Stimulated activated CD4-positive, alpha-beta T cell treated with anti-CD3 and anti-CD28 coated beads, Interleukin-4, amount 100 ng/mL, for 4 hours (primary cell): Measurements from ENCODE around the gene CFAP90.

Source experiments
- DNase-seq, 2 experiments: peaks; one replicate each; pipeline ENCODE4 v3.0.0-alpha.2; 2020

CFAP90 gene

DNA sequence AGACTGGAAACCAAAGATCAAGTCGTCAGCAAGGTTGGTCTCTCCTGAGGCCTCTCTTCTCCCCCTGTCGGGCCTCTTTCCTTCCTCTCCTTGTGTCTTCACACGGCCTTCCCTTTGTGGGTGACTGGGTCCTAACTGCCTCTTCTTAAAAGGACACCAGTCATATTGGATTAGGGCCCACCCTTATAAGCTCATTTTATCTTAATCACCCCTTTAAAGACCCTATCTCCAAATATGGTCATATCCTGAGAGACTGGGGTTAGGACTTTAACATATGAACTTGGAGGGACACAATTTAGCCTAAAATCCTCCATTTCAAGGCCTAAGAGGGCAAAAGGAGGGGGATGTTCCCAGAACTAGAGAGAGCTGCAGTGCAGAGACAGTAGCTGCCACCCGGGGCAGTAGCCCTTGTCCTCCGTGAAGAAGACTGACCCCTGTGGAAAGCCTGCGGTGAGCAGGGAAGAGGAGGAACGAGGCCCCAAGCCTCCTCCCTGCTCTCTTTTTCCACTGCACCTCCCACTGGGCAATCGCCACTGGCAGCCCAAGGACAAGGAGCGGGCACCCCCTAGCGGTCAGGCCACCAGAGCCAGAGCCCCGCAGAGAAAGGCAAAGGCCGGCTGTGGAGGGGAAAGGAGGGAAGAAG lies 34.9 kb downstream of the CFAP90 start:
- DNase-seq, result peak; percentile 35 to 65

DNA sequence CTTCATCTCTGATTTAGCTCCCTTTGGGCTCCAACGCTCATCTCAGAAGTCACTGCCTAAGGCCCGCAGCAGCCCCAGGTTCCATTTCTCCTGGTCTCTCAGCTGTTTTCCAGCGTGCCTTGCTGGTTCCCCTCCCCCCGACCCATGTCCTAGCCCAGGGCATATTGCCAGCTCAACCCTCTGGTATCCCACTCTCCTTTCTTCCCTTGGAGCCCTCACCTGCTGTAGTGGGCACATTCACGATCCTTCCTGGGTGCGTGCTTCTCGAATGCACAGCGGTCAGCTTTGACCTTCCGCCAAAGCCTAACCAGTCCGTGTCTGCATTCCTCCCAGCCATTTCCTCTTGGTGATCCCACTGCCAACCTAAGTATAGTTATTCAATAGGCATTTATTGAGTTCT lies 36.1 kb downstream of the CFAP90 start:
- no peak for DNase-seq

DNA sequence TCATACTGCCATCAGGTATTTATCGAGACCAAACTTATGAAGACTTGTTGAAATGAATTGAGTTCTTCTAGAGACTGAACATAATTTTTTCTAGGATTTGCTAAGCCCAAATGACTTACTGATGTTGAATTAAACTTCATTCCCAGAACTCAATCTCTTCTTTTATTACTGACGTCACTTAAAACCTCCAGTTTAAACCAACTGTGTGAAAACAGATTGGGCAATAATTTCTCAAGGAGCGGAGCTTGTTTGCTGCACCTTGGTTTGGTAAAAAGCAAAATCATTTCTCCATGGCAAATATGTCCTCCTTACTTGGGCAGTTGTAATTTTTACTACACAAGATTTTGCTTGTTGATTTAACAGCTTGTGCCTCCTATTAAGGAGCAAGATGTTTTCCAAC lies 37.4 kb downstream of the CFAP90 start:
- no peak for DNase-seq

DNA sequence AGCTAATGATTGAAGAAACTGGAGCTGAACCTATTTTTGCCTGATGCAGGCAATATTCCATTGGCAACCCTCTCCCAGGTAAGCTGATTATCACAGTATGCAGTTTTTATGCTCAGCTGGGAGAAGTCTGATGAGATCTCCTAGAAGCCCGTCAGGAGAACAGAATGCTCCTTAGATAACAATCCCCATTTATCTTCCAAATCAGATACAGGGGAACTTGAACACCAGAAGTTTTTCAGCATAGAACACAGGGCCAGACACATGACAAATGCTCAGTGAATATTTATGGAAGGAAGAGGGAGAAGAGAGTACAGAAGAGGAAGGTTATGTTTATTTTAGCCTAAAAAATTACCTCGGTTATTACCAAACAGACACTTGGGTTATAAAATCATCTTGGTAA lies 37.9 kb downstream of the CFAP90 start:
- no peak for DNase-seq

DNA sequence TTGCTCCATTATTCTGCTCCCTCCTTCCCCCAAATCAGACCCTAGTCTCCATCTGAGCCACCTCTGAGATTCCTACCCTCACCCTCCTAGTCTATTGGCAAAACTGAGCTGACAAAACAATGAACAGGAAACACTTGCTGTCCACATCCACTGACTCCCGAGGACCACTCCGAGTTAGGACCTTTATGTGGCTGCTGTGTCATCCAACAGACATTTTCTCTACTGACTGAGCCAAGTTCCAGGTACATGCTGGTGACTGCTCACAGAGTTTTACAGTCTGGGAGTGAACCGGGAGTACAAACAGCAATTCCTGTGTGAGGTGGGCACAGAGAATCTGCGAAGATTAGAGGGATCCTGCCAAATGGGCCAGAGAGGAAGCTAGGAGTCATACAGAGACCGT lies 39.2 kb downstream of the CFAP90 start:
- DNase-seq, result no peak

DNA sequence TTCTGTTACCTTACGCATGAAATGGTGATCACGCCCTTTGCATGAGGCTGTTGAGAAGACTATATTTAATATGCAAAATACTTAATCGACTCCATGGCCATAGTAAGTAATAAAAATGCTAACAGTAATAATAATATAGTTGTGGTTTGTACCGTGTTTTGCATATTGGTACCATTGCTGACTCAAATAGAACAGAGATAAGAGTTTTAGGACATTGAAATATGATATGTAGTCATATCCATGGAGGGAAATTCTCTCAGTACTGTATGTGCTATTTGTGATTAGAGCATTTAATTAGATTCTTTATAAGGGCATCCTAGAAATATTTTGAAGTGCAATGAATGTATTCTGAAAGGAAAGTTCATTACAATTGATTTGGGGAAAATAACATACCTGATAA lies 41.9 kb downstream of the CFAP90 start:
- DNase-seq, result no peak

DNA sequence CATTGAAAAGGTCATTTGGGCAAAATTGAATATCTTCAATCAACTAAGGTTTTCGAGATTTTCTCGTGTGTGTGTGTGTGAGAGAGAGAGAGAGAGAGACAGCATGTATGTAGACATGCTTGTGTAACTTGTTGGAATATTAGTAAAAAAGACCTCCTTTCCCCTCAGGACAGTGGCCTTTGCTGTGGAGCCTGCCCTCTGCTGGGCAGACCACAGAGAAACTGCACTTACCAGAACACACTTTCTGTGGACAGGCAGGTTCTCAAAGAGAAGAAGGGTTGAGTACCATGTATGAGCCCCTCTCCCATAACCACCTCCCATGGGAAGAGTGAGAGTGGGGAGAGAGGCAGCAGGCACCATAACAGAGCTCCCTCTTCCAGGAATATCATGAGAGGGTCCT lies 45.6 kb downstream of the CFAP90 start:
- no peak for DNase-seq

DNA sequence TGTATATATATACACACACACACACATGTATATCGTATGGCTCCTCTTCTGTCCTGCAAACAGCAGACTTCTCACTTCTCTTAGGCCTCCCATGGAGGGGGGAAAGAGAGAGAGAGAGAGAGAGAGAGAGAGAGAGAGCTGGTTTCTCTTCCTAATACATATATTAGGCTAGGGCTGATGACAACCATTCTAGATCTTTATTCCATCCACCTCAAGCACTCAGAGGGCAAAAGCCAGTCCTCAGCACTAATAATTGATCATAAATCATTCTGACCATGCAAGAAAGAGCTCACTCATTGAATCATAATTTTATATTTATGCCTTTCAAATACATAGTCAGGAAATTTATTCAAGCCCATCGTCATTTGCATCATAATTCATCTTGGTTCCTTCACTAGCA lies 47.0 kb downstream of the CFAP90 start:
- DNase-seq, result no peak

DNA sequence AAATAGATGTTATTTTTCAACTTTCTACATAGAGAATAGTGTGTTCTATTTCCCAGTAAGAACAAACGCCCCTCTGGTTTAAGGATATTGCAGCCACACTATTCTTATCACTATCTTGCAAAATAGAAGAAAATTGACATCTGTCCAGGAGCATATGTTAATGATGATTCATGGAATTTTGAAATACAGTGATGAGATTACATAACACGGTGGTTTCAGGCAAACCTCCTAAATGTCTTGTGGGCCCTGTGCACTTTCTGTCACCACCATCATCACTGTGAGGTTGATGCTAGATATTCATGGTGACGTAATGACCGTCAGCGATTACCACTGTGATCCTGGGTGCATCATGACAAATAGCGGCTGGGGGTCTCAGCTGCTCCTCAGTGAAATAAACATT lies 48.1 kb downstream of the CFAP90 start:
- DNase-seq, result no peak

DNA sequence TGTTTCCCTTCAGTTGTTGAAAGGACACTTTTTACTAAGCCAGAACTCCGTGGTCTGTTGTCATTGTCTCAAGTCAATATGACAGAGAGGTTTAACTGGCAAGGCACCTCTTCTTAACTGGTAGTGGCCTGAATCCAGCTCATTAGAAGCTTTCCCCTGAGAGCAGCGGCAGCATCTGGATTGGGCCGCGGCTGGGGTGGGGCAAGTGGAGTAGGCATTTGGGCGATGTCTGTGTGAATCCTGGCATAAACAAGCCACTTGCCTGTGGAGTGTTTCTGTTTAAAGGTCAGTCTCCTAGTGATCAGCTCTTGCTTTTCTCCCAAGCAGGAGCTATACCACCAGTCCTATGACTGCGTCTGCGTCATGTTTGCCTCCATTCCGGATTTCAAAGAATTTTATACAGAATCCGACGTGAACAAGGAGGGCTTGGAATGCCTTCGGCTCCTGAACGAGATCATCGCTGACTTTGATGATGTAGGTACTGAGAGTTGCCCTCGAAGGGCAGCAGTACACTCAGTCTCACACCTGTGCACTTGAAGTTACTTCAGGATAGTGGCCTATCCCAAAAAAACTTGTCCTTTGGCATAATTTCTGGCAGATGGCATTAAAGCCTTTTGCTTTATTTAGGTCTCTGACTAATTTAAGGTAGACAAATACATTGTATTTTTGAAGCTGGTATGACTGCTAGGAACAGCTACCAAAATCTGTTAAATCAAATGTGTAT lies 48.9 kb downstream of the CFAP90 start:
- no peak for DNase-seq

DNA sequence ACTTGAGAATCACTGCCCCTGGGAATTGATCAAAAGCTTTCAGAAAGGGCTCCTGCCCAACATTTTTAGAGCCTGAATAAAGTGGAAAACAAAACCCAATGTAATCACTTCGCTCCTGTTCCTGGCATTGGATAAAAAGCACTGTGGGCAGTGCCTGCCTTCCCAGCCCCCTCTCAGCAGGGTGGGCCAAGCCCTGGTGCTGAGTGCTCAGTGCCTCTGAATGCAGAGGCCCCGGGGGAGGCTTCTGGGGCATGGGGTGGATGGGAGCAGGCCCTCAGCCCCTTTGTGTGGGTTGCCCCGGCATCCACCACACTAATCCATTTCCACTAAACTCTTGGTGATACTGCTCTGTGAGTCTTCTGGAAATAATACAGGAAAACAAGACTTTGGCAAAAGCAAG lies 55.6 kb downstream of the CFAP90 start:
- no peak for DNase-seq

DNA sequence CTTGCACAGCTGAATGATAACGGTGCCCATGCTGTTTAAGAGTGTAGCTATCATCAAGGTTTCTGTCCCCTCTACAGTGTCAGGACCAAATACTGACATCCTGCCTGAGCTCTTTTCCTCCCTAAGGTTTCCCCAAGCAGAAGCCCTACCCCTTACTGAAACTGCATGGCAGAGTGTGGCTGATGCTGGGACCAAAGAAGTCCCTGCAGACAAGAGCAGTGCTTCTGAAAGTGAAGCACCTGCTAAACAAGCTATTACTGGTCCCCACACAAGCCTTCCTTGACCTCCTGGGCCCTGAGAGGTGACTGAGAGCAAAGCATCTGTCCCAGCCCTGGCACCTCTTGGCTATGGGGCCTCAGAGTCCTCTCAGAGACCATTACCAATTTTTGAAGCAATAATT lies 56.1 kb downstream of the CFAP90 start:
- no peak for DNase-seq

DNA sequence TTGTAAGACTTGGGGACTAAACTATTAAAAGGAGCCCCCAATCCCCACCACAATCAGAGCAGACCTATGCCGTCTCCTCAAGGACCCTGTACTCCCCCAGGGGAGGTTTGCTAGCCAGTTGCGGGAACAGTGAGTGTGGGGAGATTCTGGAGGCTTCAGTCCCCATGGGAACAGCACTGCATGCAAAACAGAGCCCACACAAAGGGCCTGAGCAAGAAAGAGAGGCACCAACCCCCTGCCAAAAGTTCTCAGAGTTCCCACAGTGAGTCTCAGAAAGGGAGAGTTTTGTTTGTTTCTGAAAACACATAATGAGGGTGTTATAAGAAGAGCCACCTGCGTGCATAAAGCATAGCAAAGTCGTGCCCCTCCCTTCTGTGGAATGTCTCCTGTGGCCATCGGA lies 56.6 kb downstream of the CFAP90 start:
- DNase-seq, result no peak

DNA sequence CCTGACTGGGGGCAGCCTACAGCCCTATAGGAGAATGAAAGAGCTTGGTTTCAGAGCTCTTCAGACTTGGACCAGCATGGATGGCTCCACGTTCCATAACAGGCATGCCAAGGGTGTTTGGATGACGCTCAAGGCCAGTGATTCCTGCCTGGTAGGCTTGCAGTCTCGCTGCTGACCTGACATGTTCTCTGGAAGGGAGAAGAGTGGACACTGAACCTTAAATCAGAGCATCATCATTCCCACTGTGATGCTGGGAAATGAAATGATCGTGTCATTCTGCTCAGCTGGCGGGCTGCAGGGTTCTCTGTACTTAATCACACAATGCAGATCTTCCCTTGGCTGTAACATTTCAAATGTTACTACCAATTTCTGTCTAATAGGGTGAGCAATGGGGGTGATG lies 57.0 kb downstream of the CFAP90 start:
- no peak for DNase-seq

DNA sequence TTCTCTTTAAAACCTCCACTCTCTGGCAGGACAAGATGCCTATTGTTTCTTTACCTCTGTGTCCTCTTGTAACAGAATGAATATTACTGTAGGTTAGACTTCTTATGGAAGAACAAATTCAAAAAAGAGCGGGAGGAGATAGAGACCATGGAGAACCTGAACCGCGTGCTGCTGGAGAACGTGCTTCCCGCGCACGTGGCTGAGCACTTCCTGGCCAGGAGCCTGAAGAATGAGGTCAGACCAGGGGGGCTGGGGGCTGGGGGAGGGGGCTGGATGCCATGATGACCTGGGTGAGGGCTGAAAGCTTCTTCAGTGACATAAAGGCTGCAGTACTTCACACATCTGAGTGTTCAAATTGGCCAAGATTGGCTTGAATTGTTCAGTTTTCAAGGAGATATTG lies 61.4 kb downstream of the CFAP90 start:
- no peak for DNase-seq

DNA sequence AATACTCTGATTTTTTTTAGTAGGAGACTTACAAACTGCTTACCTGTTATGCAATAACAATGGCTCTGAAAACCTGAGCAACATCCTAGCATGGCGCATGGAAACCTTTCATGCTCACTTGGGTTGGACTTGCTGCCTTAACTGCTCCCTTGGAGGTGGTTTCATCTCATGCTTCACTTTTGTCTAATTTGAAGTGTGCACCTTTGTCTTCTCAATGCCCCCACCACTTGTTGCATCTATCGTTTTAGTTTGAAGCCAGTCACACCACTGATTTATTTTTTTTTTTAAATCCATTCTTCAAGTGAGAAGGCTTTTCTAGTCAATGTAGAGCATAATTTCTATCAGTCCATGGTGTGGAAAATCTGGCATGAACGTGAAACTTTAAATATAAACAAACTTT lies 63.2 kb downstream of the CFAP90 start:
- DNase-seq, result no peak

DNA sequence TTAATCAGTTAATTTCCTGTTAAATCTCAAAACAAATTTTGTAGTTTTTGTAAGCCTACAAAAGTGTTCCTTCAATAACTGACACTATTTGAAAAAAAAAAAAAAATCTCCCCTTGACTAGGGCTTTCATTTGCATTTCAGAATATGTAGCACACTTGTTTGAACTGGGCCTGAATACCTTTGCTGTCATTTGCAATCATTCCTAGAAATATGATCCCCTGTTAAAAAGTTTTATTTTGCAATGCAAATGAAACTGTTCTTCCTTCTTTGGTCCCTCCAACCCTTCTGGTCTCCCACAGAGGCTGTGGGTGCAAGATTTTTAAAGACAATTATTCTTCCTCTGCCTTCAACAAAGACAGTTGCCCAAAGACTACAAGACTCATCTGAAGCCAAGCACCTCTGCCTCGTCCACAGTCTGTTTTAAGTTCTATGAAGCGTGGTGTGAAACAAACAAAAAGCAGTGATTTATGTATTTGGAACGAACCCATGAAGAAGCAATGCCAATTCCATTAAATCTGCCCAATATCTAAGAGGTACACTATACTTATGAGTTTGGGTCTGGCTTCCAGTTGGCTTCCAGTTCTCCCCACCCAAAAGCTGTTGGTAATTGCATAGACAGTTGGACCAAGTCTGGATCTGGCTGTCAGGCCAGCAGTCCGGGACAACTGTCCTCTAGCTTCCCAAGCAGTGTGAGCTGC lies 66.1 kb downstream of the CFAP90 start:
- DNase-seq, result no peak

DNA sequence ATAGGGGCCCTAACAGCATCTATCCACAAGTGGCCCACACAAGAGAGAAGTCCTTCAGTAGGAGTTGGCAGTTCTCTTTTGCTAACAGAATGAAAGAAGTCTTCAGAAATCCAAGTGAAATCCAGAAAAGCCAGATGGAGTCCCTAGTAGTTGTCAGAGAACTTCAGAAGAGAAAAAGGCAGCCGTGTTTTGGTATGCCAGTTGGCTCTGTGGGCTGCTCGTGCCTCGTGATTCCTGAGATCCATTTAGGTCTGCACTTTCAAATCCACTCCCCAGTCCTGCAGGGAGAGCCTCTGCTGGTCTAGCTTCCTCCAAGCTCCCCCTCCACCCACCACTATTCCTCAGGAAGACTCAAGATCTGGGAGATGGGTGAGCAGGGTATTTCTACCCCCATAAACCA lies 69.0 kb downstream of the CFAP90 start:
- no peak for DNase-seq
